ENCODE data around the gene PAGE3.

The PAGE3 gene

GRCh38 chrX:55264816-55265215 is at the start of gene PAGE3:
Gene PAGE3, minus strand, starts transcription at chrX:55264916. Its CDS starts 1,013 bp downstream, at chrX:55263903.
- no peak for DNase-seq (ENCODE audit: low read depth)

- no peak for DNase-seq (ENCODE audit: low read depth)
Measured at GRCh38 chrX:55312655-55313054, 47.9 kb upstream of the PAGE3 start.

- no peak for DNase-seq (ENCODE audit: low read depth)
Measured at GRCh38 chrX:55290963-55291362, 26.2 kb upstream of the PAGE3 start.

- no peak for DNase-seq (ENCODE audit: low read depth)
Measured at GRCh38 chrX:55279832-55280231, 15.1 kb upstream of the PAGE3 start.

- DNase-seq (ENCODE audit: low read depth) = no peak
Measured at GRCh38 chrX:55260806-55261205, 3.9 kb downstream of the PAGE3 start.

- no peak for DNase-seq (ENCODE audit: low read depth)
Measured at GRCh38 chrX:55253528-55253927, 11.2 kb downstream of the PAGE3 start.

GRCh38 chrX:55240788-55241340 is 23.9 kb downstream of the PAGE3 start:
- DNase-seq (ENCODE audit: low read depth) = no peak

GRCh38 chrX:55220119-55220794 is 44.5 kb downstream of the PAGE3 start, which contains the start of gene PAGE5:
Gene PAGE5, plus strand, starts transcription at chrX:55220346. Its CDS starts 1,037 bp downstream, at chrX:55221383.
- DNase-seq (ENCODE audit: low read depth) = no peak

- no peak for DNase-seq (ENCODE audit: low read depth)
Measured at GRCh38 chrX:55213381-55213780, 51.3 kb downstream of the PAGE3 start.

GRCh38 chrX:55210931-55211677 is 53.6 kb downstream of the PAGE3 start:
- no peak for DNase-seq (ENCODE audit: low read depth)

Measured in GM04504 (cell line).